DOHH2 (cell line): ENCODE measurements around the gene SUN1.

Experiments used
- H3F3A ChIP-seq: fragments of 200-600 bp; sonication (generic), shearing (Covaris generic); 2 replicates; pipeline ENCODE4 v1.6.0; 2016; ENCODE audit warnings: antibody characterized with exemption, mild to moderate bottlenecking; ENCODE audit not compliant: control insufficient read depth, insufficient read depth
- H3K27ac ChIP-seq: fragments of 200-600 bp; sonication (generic); 2 replicates; pipeline ENCODE4 v1.5.1; 2014; ENCODE audit warnings: low read depth, mild to moderate bottlenecking, low read length, moderate library complexity
- H3K27me3 ChIP-seq: fragments of 200-600 bp; sonication (generic); 2 replicates; pipeline ENCODE4 v1.6.1; 2014; ENCODE audit warnings: mild to moderate bottlenecking, low read length, mixed read lengths; ENCODE audit not compliant: control insufficient read depth
- H3K36me3 ChIP-seq: fragments of 200-600 bp; sonication (generic); 2 replicates; pipeline ENCODE4 v1.6.1; 2014; ENCODE audit warnings: mild to moderate bottlenecking, low read length, moderate library complexity, mixed read lengths; ENCODE audit not compliant: control insufficient read depth
- H3K4me1 ChIP-seq: fragments of 200-600 bp; sonication (generic); 2 replicates; pipeline ENCODE4 v1.6.1; 2014; ENCODE audit warnings: mild to moderate bottlenecking, low read length, mixed read lengths; ENCODE audit not compliant: control insufficient read depth
- H3K4me2 ChIP-seq: fragments of 200-600 bp; sonication (generic); 2 replicates; pipeline ENCODE4 v1.6.0; 2014; ENCODE audit warnings: mild to moderate bottlenecking, low read length, moderate library complexity
- H3K4me3 ChIP-seq: fragments of 200-600 bp; sonication (generic); 2 replicates; pipeline ENCODE4 v1.5.1; 2014; ENCODE audit warnings: mild to moderate bottlenecking, low read length, mixed read lengths
- H3K79me2 ChIP-seq: fragments of 200-600 bp; sonication (generic); 2 replicates; pipeline ENCODE4 v1.6.1; 2014; ENCODE audit warnings: mild to moderate bottlenecking, low read length, mixed read lengths; ENCODE audit not compliant: control insufficient read depth
- H3K9me2 ChIP-seq: fragments of 200-600 bp; sonication (generic); replicated peaks from 2 replicates; pipeline ENCODE4 v1.6.1; 2014; ENCODE audit warnings: mild to moderate bottlenecking, low read length, mixed read lengths; ENCODE audit not compliant: control insufficient read depth
- H3K9me3 ChIP-seq: fragments of 200-600 bp; sonication (generic); 2 replicates; pipeline ENCODE4 v1.6.1; 2014; ENCODE audit warnings: antibody characterized with exemption, low read length, mixed read lengths; ENCODE audit not compliant: control insufficient read depth, insufficient read depth
- H4K20me1 ChIP-seq: fragments of 200-600 bp; sonication (generic); 2 replicates; pipeline ENCODE4 v1.6.0; 2014; ENCODE audit warnings: low read depth, mild to moderate bottlenecking, antibody characterized with exemption, low read length, moderate library complexity; ENCODE audit not compliant: control insufficient read depth, insufficient read depth
- EZH2phosphoT487 ChIP-seq: fragments of 200-600 bp; sonication (generic); IDR thresholded peaks from 2 replicates; pipeline ENCODE4 v1.6.1; 2017; ENCODE audit warnings: borderline replicate concordance, mild to moderate bottlenecking, antibody characterized with exemption, low read length, moderate library complexity, mixed read lengths
- TF ChIP-seq, protein P1 (sequence below): fragments of 200-600 bp; sonication (generic); IDR thresholded peaks from one replicate; pipeline ENCODE4 v1.5.1; 2014; ENCODE audit warnings: antibody characterized with exemption, mild to moderate bottlenecking, low read depth, low read length; ENCODE audit not compliant: poor library complexity, severe bottlenecking

Gene SUN1

DNA sequence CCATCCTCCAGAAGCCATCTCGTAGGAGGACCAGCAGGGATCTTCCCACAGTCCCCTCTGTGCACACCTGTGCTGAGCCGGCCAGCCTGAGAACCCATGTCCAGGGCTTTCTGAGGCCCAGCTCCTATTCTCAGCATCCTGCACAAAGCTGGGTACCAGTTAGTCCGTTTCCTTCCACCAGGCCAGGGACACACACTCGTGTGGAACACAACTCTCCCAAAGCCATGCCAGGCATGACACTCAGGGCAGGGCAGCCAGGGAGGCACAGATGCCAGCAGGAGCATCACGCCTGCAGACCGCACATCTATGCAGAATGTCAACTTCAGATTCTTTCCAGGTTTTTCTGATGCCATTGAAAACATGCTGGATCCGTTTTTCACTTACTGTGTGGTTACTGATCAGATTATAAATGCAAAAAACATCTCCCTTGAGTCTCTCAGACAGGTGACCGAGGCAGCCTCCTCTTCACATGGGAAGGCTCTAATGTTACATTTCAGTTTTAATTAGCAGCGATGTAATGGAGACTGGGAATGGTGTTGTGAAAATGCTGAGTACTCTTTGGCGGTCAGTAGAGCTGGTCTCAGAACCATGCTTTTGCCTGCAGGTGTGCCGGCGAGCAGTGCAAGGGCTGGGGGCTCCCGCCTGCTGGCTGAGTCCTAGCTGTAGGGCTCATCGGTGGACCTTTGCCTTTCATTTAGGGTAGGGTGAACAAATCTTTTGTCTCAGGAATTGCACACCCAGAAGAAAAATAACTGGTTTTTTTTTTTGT, 3.3 kb upstream of the SUN1 start:
- no peak overlapping the region for H3K4me3 ChIP-seq
- no peak overlapping the region for H3K27ac ChIP-seq
- H3K4me2 ChIP-seq, result no peak overlapping the region
- no peaks in the 10 kb centered on the region for H3K9me2 ChIP-seq
- no peak for TF ChIP-seq EZH2phosphoT487
- TF ChIP-seq, protein P1, sequence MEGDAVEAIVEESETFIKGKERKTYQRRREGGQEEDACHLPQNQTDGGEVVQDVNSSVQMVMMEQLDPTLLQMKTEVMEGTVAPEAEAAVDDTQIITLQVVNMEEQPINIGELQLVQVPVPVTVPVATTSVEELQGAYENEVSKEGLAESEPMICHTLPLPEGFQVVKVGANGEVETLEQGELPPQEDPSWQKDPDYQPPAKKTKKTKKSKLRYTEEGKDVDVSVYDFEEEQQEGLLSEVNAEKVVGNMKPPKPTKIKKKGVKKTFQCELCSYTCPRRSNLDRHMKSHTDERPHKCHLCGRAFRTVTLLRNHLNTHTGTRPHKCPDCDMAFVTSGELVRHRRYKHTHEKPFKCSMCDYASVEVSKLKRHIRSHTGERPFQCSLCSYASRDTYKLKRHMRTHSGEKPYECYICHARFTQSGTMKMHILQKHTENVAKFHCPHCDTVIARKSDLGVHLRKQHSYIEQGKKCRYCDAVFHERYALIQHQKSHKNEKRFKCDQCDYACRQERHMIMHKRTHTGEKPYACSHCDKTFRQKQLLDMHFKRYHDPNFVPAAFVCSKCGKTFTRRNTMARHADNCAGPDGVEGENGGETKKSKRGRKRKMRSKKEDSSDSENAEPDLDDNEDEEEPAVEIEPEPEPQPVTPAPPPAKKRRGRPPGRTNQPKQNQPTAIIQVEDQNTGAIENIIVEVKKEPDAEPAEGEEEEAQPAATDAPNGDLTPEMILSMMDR, result no peak
- H4K20me1 ChIP-seq, result peaks cover 38% of the 10 kb centered on the region
- H3K36me3 ChIP-seq, result peaks cover 19% of the 10 kb centered on the region; the same call in 1 of the 2 replicates
- no peaks in the 10 kb centered on the region for H3K9me3 ChIP-seq
- H3F3A ChIP-seq, result no peaks in the 10 kb centered on the region
- H3K4me1 ChIP-seq, result peaks cover 23% of the 10 kb centered on the region
- H3K79me2 ChIP-seq, result peaks cover 100% of the 10 kb centered on the region
- H3K27me3 ChIP-seq, result no peaks in the 10 kb centered on the region

DNA sequence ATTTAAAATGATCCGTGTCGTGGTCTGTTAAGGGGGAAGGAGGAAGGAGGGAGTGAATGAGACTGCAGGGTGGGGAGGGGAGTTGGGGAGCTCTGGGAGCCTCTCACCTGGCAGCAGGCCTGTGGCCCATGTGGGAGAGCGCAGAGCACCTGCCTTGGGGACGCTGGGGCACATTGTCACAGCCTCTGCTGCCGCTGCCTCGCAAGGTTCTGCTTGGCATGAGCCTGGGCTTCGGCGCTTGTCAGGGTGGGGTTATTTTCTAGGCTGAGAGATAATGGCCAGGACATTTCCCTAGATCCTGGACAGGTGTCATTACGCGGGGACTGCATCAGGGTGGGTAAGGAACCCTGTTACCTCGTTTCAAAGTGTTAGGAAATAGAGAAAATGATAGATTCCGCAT, 2.2 kb upstream of the SUN1 start:
- Histone ChIP-seq H3K4me1 (peaks cover 23% of the 10 kb centered on the region), H3K27me3 (no peaks in the 10 kb centered on the region), H3K9me2 (no peaks in the 10 kb centered on the region), H3K36me3 (peaks cover 19% of the 10 kb centered on the region; the same call in 1 of the 2 replicates), H3K4me3 (no peak overlapping the region), H3K27ac (no peak overlapping the region), H3K4me2 (no peak overlapping the region), H3K79me2 (peaks cover 98% of the 10 kb centered on the region), H3K9me3 (no peaks in the 10 kb centered on the region), H4K20me1 (peaks cover 38% of the 10 kb centered on the region), H3F3A (no peaks in the 10 kb centered on the region)
- TF ChIP-seq EZH2phosphoT487, result no peak
- TF ChIP-seq, protein P1, result no peak

DNA sequence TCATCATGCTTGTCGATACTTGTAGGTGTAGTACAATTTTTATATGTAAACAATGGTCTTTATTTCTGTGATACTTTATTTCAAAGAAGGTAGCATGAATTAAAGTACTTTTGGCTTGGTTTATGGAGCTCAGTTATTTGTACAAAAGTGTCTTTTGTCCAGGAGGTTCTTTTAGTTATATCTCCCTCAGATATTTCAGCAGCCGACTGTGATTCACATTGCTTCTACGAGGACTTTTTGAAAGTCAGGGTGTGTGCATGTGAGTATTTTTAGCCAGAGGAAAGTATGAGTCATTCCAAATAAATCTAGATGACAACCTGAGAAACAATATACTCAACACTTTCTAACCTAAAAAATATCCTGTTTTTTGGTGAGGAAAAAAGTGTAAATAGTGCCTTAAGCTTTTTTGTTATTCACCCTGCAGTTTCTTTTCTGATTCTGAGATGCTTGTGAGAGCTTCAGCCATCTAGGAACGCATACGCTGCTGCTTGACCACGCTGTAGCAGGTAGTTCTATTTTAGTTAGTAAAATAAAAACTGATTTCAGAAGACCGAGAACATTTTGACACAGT, 595 bp upstream of the SUN1 start:
- Histone ChIP-seq H4K20me1 (peaks cover 34% of the 10 kb centered on the region), H3K4me2 (peak overlapping the region; percentile 6; the same call in 1 of the 2 replicates), H3K4me3 (no peak overlapping the region), H3K79me2 (peaks cover 98% of the 10 kb centered on the region), H3K27me3 (no peaks in the 10 kb centered on the region), H3K9me2 (no peaks in the 10 kb centered on the region), H3F3A (no peaks in the 10 kb centered on the region), H3K9me3 (no peaks in the 10 kb centered on the region), H3K4me1 (peaks cover 23% of the 10 kb centered on the region), H3K36me3 (peaks cover 16% of the 10 kb centered on the region), H3K27ac (no peak overlapping the region)
- TF ChIP-seq EZH2phosphoT487, result no peak
- TF ChIP-seq, protein P1, result no peak
